IPS-18a (cell line): Measurements from ENCODE around the gene RERE.
"Not testable (repeated sequence)": the region's sequence is repeated elsewhere in the genome, so short reads cannot be mapped to it uniquely, and the experiment has no call there.

Experiments
- H3K27ac ChIP-seq: one replicate; pipeline ENCODE4 v1.5.1; 2013; ENCODE audit warnings: low read length
- H3K27me3 ChIP-seq: one replicate; pipeline ENCODE4 v1.6.1; 2013; ENCODE audit warnings: mild to moderate bottlenecking, low read length; ENCODE audit not compliant: control insufficient read depth, insufficient read depth
- H3K36me3 ChIP-seq: one replicate; pipeline ENCODE4 v1.6.1; 2013; ENCODE audit warnings: low read depth, low read length; ENCODE audit not compliant: control insufficient read depth
- H3K4me1 ChIP-seq: one replicate; pipeline ENCODE4 v1.6.1; 2013; ENCODE audit warnings: low read depth, low read length; ENCODE audit not compliant: control insufficient read depth
- H3K4me3 ChIP-seq: one replicate; pipeline ENCODE4 v1.5.1; 2013; ENCODE audit warnings: low read length
- H3K9ac ChIP-seq: one replicate; pipeline ENCODE4 v1.6.1; 2013; ENCODE audit warnings: mild to moderate bottlenecking, low read length, moderate library complexity
- H3K9me3 ChIP-seq: one replicate; pipeline ENCODE4 v1.6.1; 2013; ENCODE audit warnings: low read depth, low read length; ENCODE audit not compliant: control insufficient read depth

RERE gene

GRCh38 chr1:8706995-8707396, 110.4 kb downstream of the RERE start:
- Histone ChIP-seq H3K4me3 (no peak overlapping the region), H3K4me1 (peaks cover 49% of the 10 kb centered on the region), H3K27me3 (no peaks in the 10 kb centered on the region), H3K27ac (no peak overlapping the region), H3K9me3 (no peaks in the 10 kb centered on the region), H3K36me3 (no peaks in the 10 kb centered on the region), H3K9ac (no peak overlapping the region)

- no peaks in the 10 kb centered on the region for H3K27me3 ChIP-seq
- no peak overlapping the region for H3K27ac ChIP-seq
- no peak overlapping the region for H3K9ac ChIP-seq
- peaks cover 43% of the 10 kb centered on the region for H3K4me1 ChIP-seq
- H3K36me3 ChIP-seq = no peaks in the 10 kb centered on the region
- no peak overlapping the region for H3K4me3 ChIP-seq
- H3K9me3 ChIP-seq = no peaks in the 10 kb centered on the region
Observed at GRCh38 chr1:8706291-8706690, 111.1 kb downstream of the RERE start.

GRCh38 chr1:8704866-8705506, 112.5 kb downstream of the RERE start:
- peaks cover 49% of the 10 kb centered on the region for H3K4me1 ChIP-seq

GRCh38 chr1:8702850-8703810, 114.3 kb downstream of the RERE start:
- Histone ChIP-seq H3K27me3 (no peaks in the 10 kb centered on the region), H3K4me1 (peaks cover 45% of the 10 kb centered on the region), H3K27ac (peak overlapping the region; percentile 70), H3K9ac (peak overlapping the region; percentile 98), H3K9me3 (no peaks in the 10 kb centered on the region), H3K4me3 (peak overlapping the region; percentile 85), H3K36me3 (no peaks in the 10 kb centered on the region)

More at GRCh38 chr1:8704866-8705506, 112.5 kb downstream of the RERE start:
- peak overlapping the region; percentile 7 for H3K4me3 ChIP-seq
- H3K36me3 ChIP-seq = no peaks in the 10 kb centered on the region
- no peaks in the 10 kb centered on the region for H3K27me3 ChIP-seq
- no peak overlapping the region for H3K27ac ChIP-seq
- peak overlapping the region; percentile 8 for H3K9ac ChIP-seq
- no peaks in the 10 kb centered on the region for H3K9me3 ChIP-seq

GRCh38 chr1:8702472-8702849, 115.0 kb downstream of the RERE start:
- H3K4me1 ChIP-seq = peaks cover 44% of the 10 kb centered on the region
- H3K36me3 ChIP-seq = no peaks in the 10 kb centered on the region
- peak overlapping the region; percentile 98 for H3K9ac ChIP-seq
- peak overlapping the region; percentile 85 for H3K4me3 ChIP-seq
- no peaks in the 10 kb centered on the region for H3K9me3 ChIP-seq
- no peaks in the 10 kb centered on the region for H3K27me3 ChIP-seq
- H3K27ac ChIP-seq = peak overlapping the region; percentile 90

- peaks cover 39% of the 10 kb centered on the region for H3K4me1 ChIP-seq
- peak overlapping the region; percentile 90 for H3K27ac ChIP-seq
- H3K9me3 ChIP-seq = no peaks in the 10 kb centered on the region
- H3K9ac ChIP-seq = peak overlapping the region; percentile 98
- no peaks in the 10 kb centered on the region for H3K27me3 ChIP-seq
- H3K36me3 ChIP-seq = no peaks in the 10 kb centered on the region
- peak overlapping the region; percentile 85 for H3K4me3 ChIP-seq
Observed at GRCh38 chr1:8701794-8702471, 115.5 kb downstream of the RERE start.

GRCh38 chr1:8699679-8700078, 117.8 kb downstream of the RERE start:
- no peaks in the 10 kb centered on the region for H3K36me3 ChIP-seq
- H3K4me3 ChIP-seq = no peak overlapping the region
- no peak overlapping the region for H3K27ac ChIP-seq

GRCh38 chr1:8698937-8699447, 118.4 kb downstream of the RERE start:
- Histone ChIP-seq H3K9ac (no peak overlapping the region), H3K27ac (no peak overlapping the region), H3K4me1 (peaks cover 35% of the 10 kb centered on the region), H3K36me3 (no peaks in the 10 kb centered on the region), H3K27me3 (no peaks in the 10 kb centered on the region), H3K9me3 (no peaks in the 10 kb centered on the region), H3K4me3 (no peak overlapping the region)

More at GRCh38 chr1:8699679-8700078, 117.8 kb downstream of the RERE start:
- H3K9me3 ChIP-seq = no peaks in the 10 kb centered on the region
- peaks cover 36% of the 10 kb centered on the region for H3K4me1 ChIP-seq
- no peaks in the 10 kb centered on the region for H3K27me3 ChIP-seq
- H3K9ac ChIP-seq = no peak overlapping the region

- Histone ChIP-seq H3K9ac (no peak overlapping the region), H3K27me3 (no peaks in the 10 kb centered on the region), H3K9me3 (no peaks in the 10 kb centered on the region), H3K27ac (no peak overlapping the region), H3K36me3 (no peaks in the 10 kb centered on the region), H3K4me3 (no peak overlapping the region), H3K4me1 (peaks cover 30% of the 10 kb centered on the region)
Observed at GRCh38 chr1:8698012-8698630, 119.3 kb downstream of the RERE start.

- not testable (repeated sequence) for H3K9ac ChIP-seq, H3K27me3 ChIP-seq, H3K36me3 ChIP-seq, H3K4me3 ChIP-seq, H3K27ac ChIP-seq, H3K9me3 ChIP-seq
- peaks cover 20% of the 10 kb centered on the region for H3K4me1 ChIP-seq
Observed at GRCh38 chr1:8695442-8695841, 122.0 kb downstream of the RERE start.

GRCh38 chr1:8693107-8693506, 124.3 kb downstream of the RERE start:
- Histone ChIP-seq H3K9me3 (no peaks in the 10 kb centered on the region), H3K36me3 (no peaks in the 10 kb centered on the region), H3K4me1 (peaks cover 22% of the 10 kb centered on the region), H3K9ac (no peak overlapping the region), H3K27me3 (no peaks in the 10 kb centered on the region), H3K27ac (no peak overlapping the region), H3K4me3 (no peak overlapping the region)
